GM21367 (cell line): ENCODE measurements around the gene SPECC1L.
A peak's percentile ranks its signal among the peaks of the same experiment; 100 is the strongest.
"Not testable (repeated sequence)": the region's sequence is repeated elsewhere in the genome, so short reads cannot be mapped to it uniquely, and the experiment has no call there.

Experiments
- ATAC-seq: cut with Tn5 transposase; IDR thresholded peaks from one replicate; pipeline ENCODE4 v1.9.1; 2021; ENCODE audit not compliant: unreplicated experiment

Gene SPECC1L, protein sequence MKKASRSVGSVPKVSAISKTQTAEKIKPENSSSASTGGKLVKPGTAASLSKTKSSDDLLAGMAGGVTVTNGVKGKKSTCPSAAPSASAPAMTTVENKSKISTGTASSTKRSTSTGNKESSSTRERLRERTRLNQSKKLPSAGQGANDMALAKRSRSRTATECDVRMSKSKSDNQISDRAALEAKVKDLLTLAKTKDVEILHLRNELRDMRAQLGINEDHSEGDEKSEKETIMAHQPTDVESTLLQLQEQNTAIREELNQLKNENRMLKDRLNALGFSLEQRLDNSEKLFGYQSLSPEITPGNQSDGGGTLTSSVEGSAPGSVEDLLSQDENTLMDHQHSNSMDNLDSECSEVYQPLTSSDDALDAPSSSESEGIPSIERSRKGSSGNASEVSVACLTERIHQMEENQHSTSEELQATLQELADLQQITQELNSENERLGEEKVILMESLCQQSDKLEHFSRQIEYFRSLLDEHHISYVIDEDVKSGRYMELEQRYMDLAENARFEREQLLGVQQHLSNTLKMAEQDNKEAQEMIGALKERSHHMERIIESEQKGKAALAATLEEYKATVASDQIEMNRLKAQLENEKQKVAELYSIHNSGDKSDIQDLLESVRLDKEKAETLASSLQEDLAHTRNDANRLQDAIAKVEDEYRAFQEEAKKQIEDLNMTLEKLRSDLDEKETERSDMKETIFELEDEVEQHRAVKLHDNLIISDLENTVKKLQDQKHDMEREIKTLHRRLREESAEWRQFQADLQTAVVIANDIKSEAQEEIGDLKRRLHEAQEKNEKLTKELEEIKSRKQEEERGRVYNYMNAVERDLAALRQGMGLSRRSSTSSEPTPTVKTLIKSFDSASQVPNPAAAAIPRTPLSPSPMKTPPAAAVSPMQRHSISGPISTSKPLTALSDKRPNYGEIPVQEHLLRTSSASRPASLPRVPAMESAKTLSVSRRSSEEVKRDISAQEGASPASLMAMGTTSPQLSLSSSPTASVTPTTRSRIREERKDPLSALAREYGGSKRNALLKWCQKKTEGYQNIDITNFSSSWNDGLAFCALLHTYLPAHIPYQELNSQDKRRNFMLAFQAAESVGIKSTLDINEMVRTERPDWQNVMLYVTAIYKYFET

DNA sequence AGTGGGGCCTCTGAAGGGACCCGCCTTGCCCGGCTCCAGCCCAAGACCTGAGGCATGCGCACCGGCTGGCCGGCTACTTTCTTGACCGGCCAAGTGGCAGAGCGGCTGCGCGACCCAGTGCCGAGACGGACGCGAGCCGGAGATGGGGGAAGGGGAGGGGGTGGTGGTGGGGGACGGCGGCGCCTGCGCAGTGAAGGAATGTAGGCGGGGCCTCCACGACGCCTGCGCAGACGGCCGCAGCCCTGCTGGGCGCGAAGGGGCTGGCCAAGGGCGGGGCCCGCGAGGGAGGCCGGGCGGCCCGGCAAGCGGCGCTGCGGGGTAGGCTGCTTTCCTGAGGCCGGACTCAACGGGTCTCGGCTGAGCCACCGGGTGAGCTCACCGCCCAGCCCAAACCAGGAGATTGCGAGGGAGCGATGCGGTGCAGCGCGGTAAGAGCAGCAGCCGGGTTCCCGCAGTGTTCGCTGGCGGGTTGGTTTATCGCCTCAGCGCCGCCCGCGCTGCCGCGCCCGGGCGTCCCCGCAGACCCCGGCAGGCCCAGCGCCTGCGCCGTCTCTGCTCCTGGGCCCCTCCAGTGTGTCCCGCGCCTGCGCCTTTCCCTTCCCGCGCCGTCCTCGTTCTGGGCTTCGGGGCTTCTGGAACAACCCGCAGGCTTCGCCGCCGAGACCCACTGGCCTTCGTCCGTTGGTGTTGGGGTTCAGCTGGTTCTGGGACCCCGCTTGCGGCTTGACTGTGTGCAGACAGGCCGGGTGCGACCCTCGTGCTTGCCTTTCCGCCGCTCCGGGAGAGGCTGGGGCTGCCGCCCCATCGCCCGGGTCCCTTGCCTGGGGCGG is at the start of gene SPECC1L:
SPECC1L (plus strand) TSS at position 276 of the 830 bp plus-strand sequence. CDS start 31,401 bp downstream, outside the sequence.
- peak; percentile 75 for ATAC-seq

DNA sequence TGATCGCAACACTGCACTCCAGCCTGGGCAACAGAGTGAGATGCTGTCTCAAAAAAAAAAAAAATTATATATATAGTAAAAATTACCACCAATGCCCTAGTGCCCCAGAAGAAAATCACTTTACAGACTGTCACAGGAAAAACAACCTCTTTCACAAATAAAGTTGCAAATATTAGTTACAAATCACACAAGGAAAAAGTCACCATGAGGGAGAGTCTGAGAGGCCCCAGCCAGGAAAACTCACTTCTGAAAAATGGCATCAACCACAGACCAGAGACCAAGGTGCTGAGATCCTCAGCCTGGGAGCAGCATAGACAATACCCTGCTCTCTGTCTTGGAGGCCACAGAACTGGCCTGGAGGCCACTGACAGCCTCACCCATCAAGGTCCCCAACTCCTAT is 46.2 kb upstream of the SPECC1L start:
- ATAC-seq, result no peak

DNA sequence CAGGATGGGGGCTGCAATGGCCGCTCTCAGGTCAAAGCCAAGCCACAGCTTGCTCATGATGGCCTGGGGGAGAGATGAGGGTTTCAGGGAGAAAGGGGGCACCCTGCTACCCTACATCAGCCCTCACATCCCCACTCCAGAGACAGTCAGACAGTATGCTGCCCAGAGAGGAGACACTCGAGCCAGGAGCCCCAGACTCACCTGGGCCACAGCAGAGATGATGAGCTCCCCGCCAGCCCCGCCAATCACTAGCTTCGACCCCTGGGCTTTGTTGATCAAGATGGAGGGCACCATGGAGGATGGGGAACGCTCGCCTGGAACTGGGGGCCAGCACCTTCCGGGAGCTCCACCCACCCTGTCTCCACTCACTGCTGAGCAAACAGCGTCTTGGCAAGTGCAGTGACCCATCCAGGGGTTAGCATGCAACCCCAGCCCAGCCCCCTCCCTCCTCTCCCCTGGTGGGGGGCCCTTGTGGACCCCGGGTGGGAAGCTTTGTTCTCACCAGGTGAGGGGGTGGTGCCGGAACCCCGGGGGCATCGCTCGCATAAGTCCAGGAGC is 45.5 kb upstream of the SPECC1L start:
- no peak for ATAC-seq

DNA sequence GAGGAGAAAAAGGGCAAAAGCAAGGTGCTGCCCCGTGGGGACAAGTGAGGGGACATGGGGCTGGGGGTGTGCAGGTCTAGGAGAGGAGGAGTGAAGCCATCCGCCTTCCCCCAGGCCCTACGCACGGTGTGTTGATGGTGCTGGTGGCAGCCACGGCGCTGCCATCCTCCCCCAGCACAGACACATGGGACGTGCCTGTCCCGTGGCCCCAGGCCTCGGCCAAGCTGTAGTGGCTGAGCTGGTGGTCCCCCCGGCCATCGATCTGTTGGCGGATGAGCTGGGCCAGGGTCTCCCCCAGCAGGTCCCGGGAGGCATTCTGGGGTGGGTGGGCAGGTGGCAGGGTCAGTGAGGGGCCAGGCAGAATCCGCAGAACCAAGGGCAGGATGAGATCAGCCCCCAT is 44.7 kb upstream of the SPECC1L start:
- ATAC-seq, result no peak

DNA sequence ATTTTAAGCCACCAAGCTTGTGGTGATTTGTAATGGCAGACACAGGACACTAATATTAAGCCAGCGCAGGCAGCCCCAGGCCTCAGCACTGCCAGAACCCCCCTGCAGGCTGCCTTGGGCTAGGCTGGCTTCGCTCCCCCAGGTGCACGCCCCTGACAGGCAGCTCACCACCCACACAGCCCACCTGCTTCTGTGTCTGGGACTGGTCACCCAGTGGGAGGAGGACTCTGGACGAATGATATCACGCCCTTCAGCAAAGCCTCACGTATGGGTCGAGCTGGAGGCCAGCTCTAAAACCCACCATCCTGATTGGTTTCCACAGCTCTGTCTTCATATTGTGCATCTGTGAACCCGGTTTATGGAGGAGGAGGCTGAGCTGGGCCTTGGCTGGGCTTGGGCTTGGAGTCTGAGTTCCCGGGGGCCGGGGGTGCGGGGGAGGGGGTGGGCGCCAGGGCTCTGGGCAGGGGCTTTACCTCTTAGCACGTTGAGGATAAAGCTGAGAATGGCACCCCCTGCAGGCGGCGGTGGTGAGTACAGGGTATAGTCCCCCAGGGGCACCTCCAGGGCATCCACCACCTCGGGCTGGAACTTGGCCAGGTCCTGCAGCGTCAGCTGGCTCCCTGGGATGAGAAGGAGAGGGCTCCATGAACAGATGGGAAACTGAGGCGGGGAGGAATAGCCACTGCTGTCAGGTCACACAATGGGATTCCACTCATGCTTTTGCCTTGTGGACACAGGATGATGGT is 39.5 kb upstream of the SPECC1L start:
- no peak for ATAC-seq

DNA sequence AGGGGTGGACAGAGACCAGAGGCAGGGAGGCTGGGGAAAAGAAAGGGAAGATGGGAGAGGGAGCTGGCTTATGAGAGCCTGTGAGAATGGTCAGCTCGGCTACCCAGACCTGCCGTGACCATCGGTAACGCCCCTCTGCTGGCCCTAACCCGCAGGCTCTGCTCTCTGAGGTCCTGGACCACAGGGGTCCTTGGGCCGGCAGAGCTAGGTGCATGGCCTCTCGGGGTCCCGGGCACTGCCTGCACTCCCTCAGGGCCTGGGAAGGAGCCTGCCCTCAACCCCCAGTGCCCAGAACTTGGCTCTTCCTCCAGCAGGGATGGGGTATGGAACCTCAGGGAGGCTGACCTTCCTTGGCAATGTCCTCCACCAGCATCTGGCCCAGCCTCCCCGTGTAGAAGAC is 38.9 kb upstream of the SPECC1L start:
- ATAC-seq, result no peak

DNA sequence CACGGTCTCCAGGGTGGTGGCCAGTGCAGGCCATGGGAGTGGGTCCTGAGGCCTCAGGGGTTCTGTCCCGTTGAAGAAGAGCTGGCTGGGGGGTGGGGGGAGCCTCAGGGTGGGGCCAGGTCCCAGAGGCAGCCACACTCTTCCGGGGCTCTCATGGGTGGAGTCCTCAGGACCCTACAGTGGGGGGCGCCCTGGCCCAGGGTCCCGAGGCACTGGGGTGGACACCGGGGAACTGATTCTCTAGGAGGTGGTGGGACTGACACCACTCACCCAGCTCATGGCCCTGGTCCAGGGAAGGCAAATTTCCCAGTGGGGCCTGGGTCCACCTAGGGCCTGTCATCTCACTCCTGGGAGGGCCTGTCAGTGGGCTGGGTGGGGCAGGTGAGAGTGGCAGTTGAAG is 38.5 kb upstream of the SPECC1L start:
- no peak for ATAC-seq

DNA sequence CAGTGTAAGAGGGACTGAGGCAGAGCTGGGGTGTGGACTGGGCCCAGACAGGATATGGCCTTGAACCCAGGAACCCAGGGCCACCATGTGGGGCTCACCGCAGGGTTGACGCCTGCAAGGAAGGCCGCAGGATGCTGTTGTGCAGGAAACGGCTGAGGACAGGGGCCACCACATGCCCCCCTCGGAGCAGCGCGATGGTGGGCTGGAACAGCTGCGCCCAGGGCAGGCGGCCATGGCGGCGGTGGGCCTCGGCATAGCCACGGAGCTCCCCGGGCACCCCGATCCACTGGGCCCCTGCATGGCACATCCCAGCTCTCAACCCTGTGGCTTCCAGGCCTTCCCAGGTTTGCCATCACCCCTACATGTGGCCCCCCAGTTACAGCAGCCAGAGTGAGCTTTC is 37.9 kb upstream of the SPECC1L start:
- no peak for ATAC-seq

DNA sequence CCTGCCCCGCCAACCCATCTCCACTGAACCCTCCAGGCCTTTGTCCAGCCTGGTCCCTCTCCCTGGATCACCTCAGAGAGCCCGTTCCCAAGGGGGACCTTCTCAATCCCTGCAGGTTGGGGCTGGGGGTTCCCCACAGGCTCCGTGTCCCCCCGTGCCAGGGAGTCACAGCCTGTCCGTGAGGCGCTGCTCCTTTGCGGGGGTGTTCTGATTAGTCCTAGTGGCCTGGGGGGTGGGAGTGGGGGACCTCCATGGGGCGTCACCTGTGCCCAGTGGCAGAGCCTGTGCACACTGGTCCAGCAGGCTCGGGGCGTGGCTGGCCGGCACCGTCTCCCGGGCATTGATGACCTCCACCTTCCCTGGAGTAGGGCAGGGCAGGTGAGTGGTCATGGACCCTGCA is 37.4 kb upstream of the SPECC1L start:
- ATAC-seq, result no peak

DNA sequence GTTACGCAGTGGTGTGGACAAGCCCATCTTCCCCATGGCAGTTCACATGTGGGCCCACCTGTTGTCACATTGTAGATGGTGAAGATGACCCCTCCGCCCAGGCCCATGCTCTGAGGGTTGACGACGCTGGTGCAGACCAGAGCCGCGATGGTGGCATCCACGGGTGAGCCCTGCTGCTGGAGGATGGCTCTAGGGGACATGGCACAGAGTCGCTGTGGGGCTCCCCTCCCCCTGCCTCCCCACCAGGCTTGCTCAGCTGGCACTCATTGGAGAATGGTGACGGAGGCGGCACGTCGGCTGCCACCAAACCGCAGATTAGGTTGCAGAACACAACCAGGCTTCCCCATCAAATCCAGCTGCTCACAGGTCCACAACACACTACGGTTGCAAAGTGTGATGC is 36.8 kb upstream of the SPECC1L start:
- no peak for ATAC-seq

DNA sequence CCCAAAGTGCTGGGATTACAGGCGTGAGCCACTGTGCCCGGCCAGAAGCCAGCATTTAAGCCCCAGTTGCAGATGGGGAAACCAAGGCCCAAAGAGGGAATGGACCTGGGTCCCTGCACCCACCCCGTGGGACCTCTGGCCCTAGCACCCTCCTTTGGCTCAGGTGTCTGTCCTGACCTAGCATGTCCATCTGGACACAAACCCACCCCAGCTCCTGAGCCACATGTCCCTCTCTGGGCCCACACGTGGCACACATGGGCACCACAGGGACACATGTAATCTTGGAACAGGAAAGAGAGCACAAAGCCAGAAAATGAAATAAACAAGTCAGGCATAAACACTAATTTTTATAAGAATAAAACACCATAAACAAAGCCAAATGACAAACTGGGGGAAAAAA is 35.3 kb upstream of the SPECC1L start:
- ATAC-seq, result no peak

DNA sequence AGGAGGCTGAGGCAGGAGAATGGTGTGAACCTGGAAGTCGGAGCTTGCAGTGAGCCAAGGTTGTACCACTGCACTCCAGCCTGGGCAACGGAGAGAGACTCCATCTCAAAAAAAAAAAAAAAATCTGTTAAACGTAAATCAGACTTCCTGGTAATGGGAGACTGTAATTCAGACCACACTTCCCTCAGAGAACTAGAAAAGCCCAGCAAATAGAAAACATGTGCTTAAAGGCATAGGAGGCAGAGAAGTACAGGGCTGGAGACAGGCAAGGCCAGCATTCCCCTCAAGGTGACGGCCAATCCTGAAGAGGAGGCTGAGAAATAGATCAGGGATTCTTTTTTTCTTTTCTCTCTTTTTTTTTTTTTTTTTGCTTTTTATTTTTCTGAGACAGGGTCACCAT is 34.0 kb upstream of the SPECC1L start:
- no peak for ATAC-seq

DNA sequence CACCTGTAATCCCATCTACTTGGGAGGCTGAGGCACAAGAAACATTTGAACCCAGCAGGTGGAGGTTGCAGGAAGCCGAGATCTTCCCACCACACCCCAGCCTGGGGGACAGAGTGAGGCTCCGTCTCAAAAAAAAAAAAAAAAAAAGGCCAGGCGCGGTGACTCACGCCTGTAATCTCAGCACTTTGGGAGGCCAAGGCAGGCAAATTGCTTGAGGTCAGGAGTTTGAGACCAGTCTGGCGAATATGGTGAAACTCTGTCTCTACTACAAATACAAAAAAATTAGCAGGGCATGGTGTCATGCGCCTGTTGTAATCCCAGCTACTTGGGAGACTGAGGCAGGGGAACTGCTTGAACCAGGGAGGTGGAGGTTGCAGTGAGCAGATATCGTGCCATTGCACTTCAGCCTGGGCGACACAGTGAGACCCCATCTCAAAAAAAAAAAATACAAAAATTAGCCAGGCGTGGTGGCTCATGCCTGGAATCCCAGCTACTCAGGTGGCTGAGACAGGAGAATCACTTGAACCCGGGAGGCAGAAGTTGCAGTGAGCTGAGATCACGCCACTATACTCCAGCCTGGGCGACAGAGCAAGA is 32.4 kb upstream of the SPECC1L start:
- not testable (repeated sequence) for ATAC-seq

DNA sequence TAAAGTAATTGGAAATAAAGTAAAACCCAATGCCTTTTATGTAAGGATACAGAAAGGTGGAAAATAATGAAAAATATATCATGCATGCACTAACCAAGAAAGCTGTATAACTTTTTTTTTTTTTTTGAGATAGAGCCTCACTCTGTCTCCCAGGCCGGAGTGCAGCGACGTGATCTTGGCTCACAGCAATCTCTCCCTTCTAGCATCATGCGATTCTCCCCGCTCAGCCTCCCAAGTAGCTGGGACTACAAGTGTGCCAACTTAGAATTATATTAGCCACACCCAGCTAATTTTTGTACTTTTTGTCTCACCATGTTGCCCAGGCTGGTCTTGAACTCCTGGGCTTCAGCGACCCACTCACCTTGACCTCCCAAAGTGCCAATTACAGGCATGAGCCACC is 30.2 kb upstream of the SPECC1L start:
- ATAC-seq, result no peak

DNA sequence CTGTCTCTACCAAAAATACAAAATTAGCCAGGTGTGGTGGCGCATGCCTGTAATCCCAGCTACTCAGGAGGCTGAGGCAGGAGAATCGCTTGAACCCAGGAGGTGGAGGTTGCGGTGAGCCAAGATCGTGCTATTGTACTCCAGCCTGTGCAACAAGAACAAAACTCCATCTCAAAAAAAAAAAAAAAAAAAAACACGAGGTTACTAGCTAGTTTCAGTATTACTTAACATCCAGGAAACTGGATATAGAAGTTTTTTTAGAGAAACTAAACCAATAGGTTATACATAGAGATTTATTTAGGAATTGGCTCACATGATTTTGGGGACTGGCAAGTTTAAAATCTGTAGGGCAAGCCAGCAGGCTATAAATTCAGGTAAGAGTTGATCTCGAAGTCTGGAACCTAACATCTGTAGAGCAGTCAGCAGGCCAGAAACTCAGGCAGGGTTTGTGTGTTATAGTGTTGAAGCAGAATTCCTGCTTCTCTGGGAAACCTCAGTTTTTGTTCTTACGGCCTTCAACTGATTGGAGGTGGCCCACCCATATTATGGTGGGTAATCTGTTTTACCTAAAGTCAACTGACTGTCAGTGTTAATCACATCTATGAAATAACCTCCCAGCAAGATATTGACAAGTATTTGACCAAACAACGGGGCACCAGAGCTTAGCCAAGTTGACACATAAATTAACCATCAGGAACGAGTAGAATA is 29.5 kb upstream of the SPECC1L start:
- not testable (repeated sequence) for ATAC-seq

DNA sequence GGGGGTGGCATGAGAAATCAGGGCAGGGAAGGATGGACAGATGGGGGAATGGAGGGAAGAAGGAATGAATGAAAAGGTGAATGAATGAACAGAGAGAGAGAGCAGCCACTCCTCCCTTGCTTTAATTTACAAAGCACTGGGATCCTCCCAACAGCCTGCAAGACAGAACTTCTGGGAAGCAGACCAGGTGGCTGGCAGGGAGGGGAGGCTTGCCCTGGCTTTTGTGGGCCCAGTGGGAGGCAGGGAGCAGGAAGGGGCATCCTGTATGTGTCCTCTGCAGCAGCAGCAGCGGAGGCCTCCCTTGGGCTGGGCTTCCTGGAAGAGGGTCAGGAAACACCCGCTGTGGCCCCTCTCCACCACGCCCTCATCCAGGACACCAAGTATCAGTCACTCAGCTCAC is 27.2 kb upstream of the SPECC1L start:
- ATAC-seq, result not testable (repeated sequence)

DNA sequence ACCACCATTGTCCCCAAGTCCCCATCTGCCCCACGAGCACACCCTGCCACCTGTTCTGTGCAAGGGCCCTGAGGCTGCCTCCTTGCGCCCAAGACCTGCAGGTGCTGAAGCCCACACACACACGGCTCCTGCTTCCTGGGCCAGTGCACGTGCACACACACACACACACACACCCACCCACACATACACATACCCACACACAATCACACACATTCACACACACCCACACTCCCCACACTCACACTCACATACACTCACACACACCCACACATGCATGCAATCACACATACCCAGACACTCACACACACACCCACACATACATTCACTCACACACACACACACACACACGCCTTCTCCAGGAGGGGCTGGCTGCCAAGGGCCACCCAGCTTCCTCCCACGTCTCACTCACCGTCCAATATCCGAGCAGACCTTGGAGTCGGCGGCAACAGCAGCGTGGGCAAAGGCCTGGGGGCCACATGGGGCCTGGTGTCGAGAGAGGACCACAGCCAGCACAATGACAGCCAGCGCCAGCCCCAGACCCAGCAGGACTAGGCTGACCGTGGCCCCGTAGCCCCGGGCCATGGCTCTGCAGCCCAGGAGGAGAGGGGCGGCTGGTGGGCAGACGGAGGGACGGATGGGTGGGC is 26.4 kb upstream of the SPECC1L start:
- ATAC-seq, result no peak

DNA sequence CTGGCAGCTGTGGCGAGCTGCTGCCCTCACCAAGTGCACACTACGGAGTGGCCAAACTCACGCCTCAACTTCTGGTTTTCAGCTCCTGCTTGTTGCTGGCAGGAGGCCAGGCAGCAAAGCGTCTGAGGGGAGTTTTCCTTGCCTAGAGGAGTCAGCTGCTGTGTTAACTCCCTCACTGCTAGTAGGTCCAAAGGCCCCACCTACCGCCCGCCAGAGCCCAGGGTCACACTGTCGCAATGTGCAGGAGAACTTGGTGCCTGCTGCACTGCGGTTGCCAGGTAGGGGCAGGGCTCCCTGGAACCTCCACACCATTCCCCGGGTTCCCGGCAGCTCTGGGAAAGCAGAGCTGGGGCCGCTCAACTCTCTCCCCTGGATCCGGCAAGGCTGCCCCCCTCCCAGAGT is 25.6 kb upstream of the SPECC1L start, which contains the start of gene GGT5:
GGT5 (minus strand) TSS at position 53 of the 402 bp plus-strand sequence. CDS start 357 bp downstream, outside the sequence.
- ATAC-seq, result not testable (repeated sequence)
